Measurements from ENCODE around the gene METTL4.
A peak's percentile ranks its signal among the peaks of the same experiment; 100 is the strongest.

Gene METTL4, protein sequence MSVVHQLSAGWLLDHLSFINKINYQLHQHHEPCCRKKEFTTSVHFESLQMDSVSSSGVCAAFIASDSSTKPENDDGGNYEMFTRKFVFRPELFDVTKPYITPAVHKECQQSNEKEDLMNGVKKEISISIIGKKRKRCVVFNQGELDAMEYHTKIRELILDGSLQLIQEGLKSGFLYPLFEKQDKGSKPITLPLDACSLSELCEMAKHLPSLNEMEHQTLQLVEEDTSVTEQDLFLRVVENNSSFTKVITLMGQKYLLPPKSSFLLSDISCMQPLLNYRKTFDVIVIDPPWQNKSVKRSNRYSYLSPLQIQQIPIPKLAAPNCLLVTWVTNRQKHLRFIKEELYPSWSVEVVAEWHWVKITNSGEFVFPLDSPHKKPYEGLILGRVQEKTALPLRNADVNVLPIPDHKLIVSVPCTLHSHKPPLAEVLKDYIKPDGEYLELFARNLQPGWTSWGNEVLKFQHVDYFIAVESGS

GRCh38 chr18:2571200-2572170, at the start of gene METTL4, which contains the start of gene NDC80:
Gene METTL4 (minus strand): TSS chr18:2571505. CDS start chr18:2567216, 4,289 bp downstream.
Gene NDC80 (plus strand): TSS chr18:2571557. CDS start chr18:2572986, 1,429 bp downstream.
- peak; percentile 94 for DNase-seq (ENCODE audit: low spot score)

GRCh38 chr18:2618009-2618408, 46.7 kb upstream of the METTL4 start:
- no peak for DNase-seq (ENCODE audit: low spot score)

- DNase-seq (ENCODE audit: low spot score), result no peak
Observed at GRCh38 chr18:2617401-2617998, 46.2 kb upstream of the METTL4 start.

GRCh38 chr18:2612996-2613395, 41.7 kb upstream of the METTL4 start:
- DNase-seq (ENCODE audit: low spot score), result no peak

- no peak for DNase-seq (ENCODE audit: low spot score)
Observed at GRCh38 chr18:2610549-2610948, 39.2 kb upstream of the METTL4 start.

GRCh38 chr18:2609604-2610003, 38.3 kb upstream of the METTL4 start:
- DNase-seq (ENCODE audit: low spot score), result no peak

GRCh38 chr18:2606335-2606734, 35.0 kb upstream of the METTL4 start:
- DNase-seq (ENCODE audit: low spot score), result no peak

- no peak for DNase-seq (ENCODE audit: low spot score)
Observed at GRCh38 chr18:2602844-2603243, 31.5 kb upstream of the METTL4 start.

- no peak for DNase-seq (ENCODE audit: low spot score)
Observed at GRCh38 chr18:2597639-2598038, 26.3 kb upstream of the METTL4 start.

- no peak for DNase-seq (ENCODE audit: low spot score)
Observed at GRCh38 chr18:2590303-2590702, 19.0 kb upstream of the METTL4 start.

- no peak for DNase-seq (ENCODE audit: low spot score)
Observed at GRCh38 chr18:2589345-2590068, 18.2 kb upstream of the METTL4 start.

- no peak for DNase-seq (ENCODE audit: low spot score)
Observed at GRCh38 chr18:2588666-2589344, 17.5 kb upstream of the METTL4 start.

GRCh38 chr18:2587788-2588187, 16.5 kb upstream of the METTL4 start:
- no peak for DNase-seq (ENCODE audit: low spot score)

- DNase-seq (ENCODE audit: low spot score), result no peak
Observed at GRCh38 chr18:2573408-2573807, 2.1 kb upstream of the METTL4 start.

- DNase-seq (ENCODE audit: low spot score), result no peak
Observed at GRCh38 chr18:2572892-2573291, 1.6 kb upstream of the METTL4 start.

- DNase-seq (ENCODE audit: low spot score), result no peak
Observed at GRCh38 chr18:2572171-2572569, 865 bp upstream of the METTL4 start.

DNA sequence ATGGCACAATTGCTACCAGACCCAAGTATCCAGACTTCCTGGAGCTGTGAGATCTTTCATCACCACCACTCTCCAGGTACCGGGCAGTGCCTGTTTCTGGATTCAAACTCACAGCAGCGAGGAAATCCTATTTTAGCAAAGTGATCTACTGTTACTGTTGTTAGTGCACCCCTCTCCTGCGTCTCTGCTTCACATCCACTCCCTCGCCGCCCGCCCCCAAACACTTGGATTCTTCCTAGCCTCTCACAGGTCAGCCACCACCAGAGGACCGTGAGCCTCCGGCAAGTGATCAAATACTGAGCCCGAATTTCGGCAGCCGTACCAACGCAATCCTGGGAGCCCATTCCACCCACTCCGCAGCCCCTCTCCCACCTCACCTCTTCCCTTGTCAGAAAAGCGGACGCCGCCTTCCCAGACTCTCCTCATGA, 519 bp downstream of the METTL4 start:
- peak; percentile 82 for DNase-seq (ENCODE audit: low spot score)

GRCh38 chr18:2569338-2570207, 1.7 kb downstream of the METTL4 start:
- DNase-seq (ENCODE audit: low spot score), result no peak

DNA sequence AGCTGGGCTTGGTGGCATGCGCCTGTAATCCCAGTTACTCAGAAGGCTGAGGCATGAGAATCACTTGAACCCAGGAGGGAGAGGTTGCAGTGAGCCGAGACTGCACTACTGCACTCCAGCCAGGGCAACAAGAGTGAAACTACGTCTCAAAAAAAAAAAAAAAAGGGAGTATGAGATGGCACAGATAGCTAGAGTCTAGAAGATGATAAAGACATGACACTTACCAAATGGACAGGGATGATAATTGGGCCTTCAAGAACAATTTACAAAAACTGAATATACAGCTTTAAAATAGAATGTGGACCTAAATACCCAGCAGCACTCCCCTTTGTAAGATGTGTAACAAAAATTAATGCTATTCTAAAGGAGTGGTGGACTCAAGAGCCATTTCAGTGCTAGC, 2.7 kb downstream of the METTL4 start:
- DNase-seq (ENCODE audit: low spot score), result no peak

DNA sequence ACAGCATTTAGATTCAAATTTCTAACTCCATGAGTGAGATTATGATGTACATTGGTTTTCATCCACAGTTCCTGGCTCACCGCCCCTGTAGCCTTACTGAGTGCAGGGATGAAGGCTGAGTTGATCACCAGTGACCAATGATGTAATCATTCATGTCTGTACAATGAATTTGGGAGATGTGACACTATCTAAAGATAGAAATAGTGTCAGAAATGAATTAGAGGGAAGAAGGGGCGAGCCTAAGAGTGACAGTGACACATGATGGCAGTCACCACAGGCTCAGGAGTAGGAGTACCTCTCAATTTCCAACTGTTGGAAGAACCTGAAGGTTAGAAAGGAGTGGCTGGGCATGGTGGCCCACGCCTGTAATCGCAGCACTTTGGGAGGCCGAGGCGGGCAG, 3.2 kb downstream of the METTL4 start:
- DNase-seq (ENCODE audit: low spot score), result no peak

Data from AG20443 (cell line).